Heart left ventricle (tissue), 16 donors: Measurements from ENCODE around the gene HDAC10. TPM values are rescaled to one million over a fixed set of nuclear protein-coding genes. Genes with fewer than 3 reads are reported as not detected.

ENCODE experiments used
- ATAC-seq, 4 donors: fragments of 200-7000 bp; cut with Tn5 transposase; one replicate each; pipeline ENCODE4 v1.9.1; 2020 to 2022; ENCODE audit warnings: moderate library complexity in 4 of 4, mild to moderate bottlenecking in 3 of 4, moderate number of reproducible peaks in 1 of 4
- DNase-seq, 5 donors: peaks; one replicate each; pipeline ENCODE4 v3.0.0-alpha.2; 2020
- H3K27ac ChIP-seq, 12 donors: fragments of 200-600 bp; sonication (generic) in 4 of 12; one replicate each; pipeline versions ENCODE4 v1.5.0 to v1.8.0; 2016 to 2022; ENCODE audit warnings: mild to moderate bottlenecking in 2 of 12
- H3K27me3 ChIP-seq, 9 donors: fragments of 200-600 bp; sonication (generic) in 2 of 9; one replicate each; pipeline versions ENCODE4 v1.5.1 to v1.8.0; 2016 to 2022; ENCODE audit warnings: mild to moderate bottlenecking in 3 of 9
- H3K36me3 ChIP-seq, 9 donors: fragments of 200-600 bp; sonication (generic) in 2 of 9; one replicate each; pipeline versions ENCODE4 v1.5.0 to v1.8.0; 2018 to 2022; ENCODE audit warnings: mild to moderate bottlenecking in 2 of 9
- H3K4me1 ChIP-seq, 12 donors: fragments of 200-600 bp; sonication (generic) in 4 of 12; one replicate each; pipeline versions ENCODE4 v1.5.0 to v1.8.0; 2016 to 2022; ENCODE audit warnings: mild to moderate bottlenecking in 3 of 12
- H3K4me3 ChIP-seq, 12 donors: fragments of 200-600 bp; sonication (generic) in 4 of 12; one replicate each; pipeline versions ENCODE4 v1.5.0 to v1.8.0; 2017 to 2022; ENCODE audit warnings: mild to moderate bottlenecking in 9 of 12, moderate library complexity in 4 of 12
- H3K9me3 ChIP-seq, 12 donors: fragments of 200-600 bp; sonication (generic) in 4 of 12; one replicate each; pipeline versions ENCODE4 v1.5.0 to v1.8.0; 2016 to 2022; ENCODE audit warnings: mild to moderate bottlenecking in 1 of 12
- POLR2A ChIP-seq, 2 donors: fragments of 450-650 bp; IDR thresholded peaks; one replicate each; pipeline ENCODE4 v1.6.1; 2017; ENCODE audit warnings: antibody characterized with exemption in 2 of 2, mild to moderate bottlenecking in 2 of 2, moderate library complexity in 2 of 2
- WGBS, 4 donors: extraction: QIAGEN DNeasy Blood & Tissue Kit in 2 of 4; methylation state at CpG; one replicate each; pipeline versions ENCODE4 v1.1.5 to v1.1.7; 2013 to 2018; 5-methylcytosine and 5-hydroxymethylcytosine counted together
- intact Hi-C, 10 donors: fragments of 100-400 bp; cut with DNase I; formaldehyde crosslinking; loops; one replicate each; pipeline versions ENCODE4 v1.11.1 to v1.14.2; 2022
- polyA plus RNA-seq, 2 donors: library from polyadenylated mRNA; stranded (reverse); fragments of 200-250 nt; gene quantifications; one replicate each; pipeline ENCODE4 v1.2.3, GENCODE V29; 2013
- total RNA-seq, 9 donors: library from RNA; depleted of rRNA in 2 of 9; stranded (reverse); fragments of >200 nt in 2 of 9; fragmentation: NEBNext Ultra II Directional in 3 of 9; extraction: Animal tissue kit (Norgen Biotek cat#: 25700) in 3 of 9; gene quantifications; one replicate each; pipeline versions ENCODE4 v1.1.0 to v1.2.4, GENCODE V29; 2016 to 2023
- TF ChIP-seq, protein P1 (sequence below), 12 donors: fragments of 200-600 bp; sonication (generic) in 4 of 12; IDR thresholded peaks; one replicate each; pipeline versions ENCODE4 v1.5.0 to v1.8.0; 2018 to 2022; ENCODE audit warnings: antibody characterized with exemption in 12 of 12, mild to moderate bottlenecking in 5 of 12
- donor health status: ischemic (EF 13 %, LVEDD 7.1; RV severe dilation, severe dysfunction).
- donor health status: healthy with polysubstance abuse.
- donor health status: DM: no; HTN: yes; CAD: no.
- donor health status: DM: no; HTN: no; CAD: no.
- donor health status: ischemic (EF 25% LVEDD 6.9; RV normal size, moderate dysfunction).
- donor health status: ischemic (EF 25% LVEDD 5.7; RV mildly dilated, moderate dysfunction).
- donor health status: healthy.
- donor health status: DM: yes; HTN: yes; CAD: no.
- donor health status: ischemic (EF 35%, LVEDD 5.7; RV mildly dilated, moderate dysfunction).
- donor health status: nonischemic (EF 11% LVEDD 7.7; RV severe dilation, severe dysfunction).
- donor health status: DM: yes; HTN: yes; CAD: no.
- donor health status: PGD.
- donor health status: ischemic (EF 29% LVEDD 5.4; RV normal size, mild dysfunction).
- donor health status: nonischemic (EF 23%, LVEDD 6.1; RV moderate dilation, normal function).

Gene HDAC10
- total and polyA plus RNA-seq, 11 donors, result 6.2 to 22.4 (median 10.8) TPM

DNA sequence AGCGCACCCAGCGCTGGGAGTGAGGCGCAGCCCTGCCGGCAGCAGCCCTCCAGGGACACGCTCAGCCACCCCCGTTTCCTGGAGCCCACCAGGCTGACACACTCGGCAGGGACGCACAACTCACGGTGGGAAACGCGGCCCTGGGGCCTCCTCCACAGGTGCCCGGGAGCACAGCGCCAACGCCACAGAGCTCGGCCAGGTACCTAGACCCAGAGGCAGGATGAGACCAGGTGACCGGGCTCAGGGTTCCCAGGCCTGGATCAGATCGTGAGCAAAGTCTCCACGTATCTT, 24.2 kb downstream of the HDAC10 start:
- Histone ChIP-seq H3K27ac (no peak overlapping the region), H3K4me3 (no peak overlapping the region), H3K36me3 (peaks cover 0 to 82% (median 71%) of the 10 kb centered on the region in 9 donors), H3K27me3 (no peaks in the 10 kb centered on the region), H3K9me3 (no peaks in the 10 kb centered on the region), H3K4me1 (no peaks in the 10 kb centered on the region)
- TF ChIP-seq, protein P1, sequence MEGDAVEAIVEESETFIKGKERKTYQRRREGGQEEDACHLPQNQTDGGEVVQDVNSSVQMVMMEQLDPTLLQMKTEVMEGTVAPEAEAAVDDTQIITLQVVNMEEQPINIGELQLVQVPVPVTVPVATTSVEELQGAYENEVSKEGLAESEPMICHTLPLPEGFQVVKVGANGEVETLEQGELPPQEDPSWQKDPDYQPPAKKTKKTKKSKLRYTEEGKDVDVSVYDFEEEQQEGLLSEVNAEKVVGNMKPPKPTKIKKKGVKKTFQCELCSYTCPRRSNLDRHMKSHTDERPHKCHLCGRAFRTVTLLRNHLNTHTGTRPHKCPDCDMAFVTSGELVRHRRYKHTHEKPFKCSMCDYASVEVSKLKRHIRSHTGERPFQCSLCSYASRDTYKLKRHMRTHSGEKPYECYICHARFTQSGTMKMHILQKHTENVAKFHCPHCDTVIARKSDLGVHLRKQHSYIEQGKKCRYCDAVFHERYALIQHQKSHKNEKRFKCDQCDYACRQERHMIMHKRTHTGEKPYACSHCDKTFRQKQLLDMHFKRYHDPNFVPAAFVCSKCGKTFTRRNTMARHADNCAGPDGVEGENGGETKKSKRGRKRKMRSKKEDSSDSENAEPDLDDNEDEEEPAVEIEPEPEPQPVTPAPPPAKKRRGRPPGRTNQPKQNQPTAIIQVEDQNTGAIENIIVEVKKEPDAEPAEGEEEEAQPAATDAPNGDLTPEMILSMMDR (IDR thresholded peaks at IDR 0.05), result no peak
- no peak for TF ChIP-seq POLR2A (IDR thresholded peaks at IDR 0.05)
- ATAC-seq (no peak), DNase-seq (no peak)
- WGBS, 4 donors, result 87 to 94% (median 91%) methylated on average over 9 to 18 of the region's 18 CpGs
- intact Hi-C loops, result loop anchor here in 1 of 10 donors (10.0 kb wide), 1 partner anchor 238 kb away; no protein-coding TSS in a partner anchor

DNA sequence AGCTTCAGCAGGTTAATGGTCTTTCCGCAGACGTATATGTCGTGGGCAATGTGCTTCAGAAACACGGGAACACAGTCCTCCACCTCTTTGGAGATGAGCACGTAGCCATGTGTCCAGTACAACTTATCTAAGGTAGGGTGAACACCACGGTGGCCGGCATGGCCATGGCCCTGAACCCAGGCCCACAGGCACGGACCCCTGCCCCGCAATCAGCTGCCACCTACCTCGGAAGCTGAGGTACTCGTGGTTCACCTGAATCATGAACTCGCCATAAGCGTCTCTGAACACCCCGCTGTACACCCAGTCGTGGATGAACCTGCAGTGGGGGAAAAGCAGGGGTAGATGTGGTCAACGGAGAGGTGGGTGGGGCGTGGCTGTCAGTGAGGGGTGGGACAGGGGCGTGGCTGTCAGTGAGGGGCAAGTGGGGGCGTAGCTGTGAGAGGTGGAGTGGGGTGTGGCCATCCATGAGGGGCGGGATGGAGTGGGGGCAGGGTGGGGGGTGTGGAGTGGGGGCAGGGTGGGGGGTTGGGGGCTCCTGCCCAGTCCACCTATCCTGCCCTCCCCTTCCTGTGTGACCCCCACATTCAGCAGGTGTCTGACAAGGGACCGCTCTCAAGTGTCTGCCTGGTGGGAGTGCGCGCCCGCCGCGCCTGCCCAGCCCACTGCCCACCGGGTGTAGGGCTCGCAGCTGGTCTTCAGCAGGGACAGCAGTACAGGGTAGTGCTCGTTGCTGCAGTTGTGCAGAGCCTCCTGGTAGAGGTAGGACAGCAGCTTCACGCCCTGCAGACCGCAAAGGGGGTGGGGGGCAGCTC, 24.8 kb downstream of the HDAC10 start:
- no peak overlapping the region for H3K4me3 ChIP-seq
- no peak overlapping the region for H3K27ac ChIP-seq
- WGBS, 4 donors, result 93 to 96% (median 94%) methylated on average over 24 to 31 of the region's 31 CpGs
- H3K4me1 ChIP-seq, result no peaks in the 10 kb centered on the region
- no peak for TF ChIP-seq POLR2A (IDR thresholded peaks at IDR 0.05)
- TF ChIP-seq, protein P1 (IDR thresholded peaks at IDR 0.05), result no peak
- ATAC-seq (no peak), DNase-seq (no peak)
- H3K27me3 ChIP-seq, result no peaks in the 10 kb centered on the region
- no peaks in the 10 kb centered on the region for H3K9me3 ChIP-seq
- intact Hi-C loops, result loop anchor here in 1 of 10 donors (10.0 kb wide), 1 partner anchor 239 kb away; no protein-coding TSS in a partner anchor
- H3K36me3 ChIP-seq, result peaks cover 0 to 87% (median 75%) of the 10 kb centered on the region in 9 donors

- Histone ChIP-seq H3K27ac (no peak overlapping the region), H3K4me1 (no peaks in the 10 kb centered on the region), H3K36me3 (peaks cover 0 to 92% (median 80%) of the 10 kb centered on the region in 9 donors), H3K9me3 (no peaks in the 10 kb centered on the region), H3K4me3 (no peak overlapping the region), H3K27me3 (no peaks in the 10 kb centered on the region)
- intact Hi-C loops, result loop anchor here in 1 of 10 donors (10.0 kb wide), 1 partner anchor 239 kb away; no protein-coding TSS in a partner anchor
- 81 to 92% (median 85%) methylated on average over 17 to 24 of the region's 24 CpGs for WGBS, 4 donors
- DNase-seq (no peak), ATAC-seq (no peak)
- TF ChIP-seq POLR2A (IDR thresholded peaks at IDR 0.05), result no peak
- TF ChIP-seq, protein P1 (IDR thresholded peaks at IDR 0.05), result no peak
Measured at GRCh38 chr22:50225200-50225969, 25.7 kb downstream of the HDAC10 start.

- Histone ChIP-seq H3K4me3 (no peak overlapping the region), H3K4me1 (peaks cover 0 to 10% (median 4%) of the 10 kb centered on the region in 12 donors), H3K36me3 (peaks cover 0 to 93% (median 79%) of the 10 kb centered on the region in 9 donors), H3K27me3 (no peaks in the 10 kb centered on the region), H3K9me3 (no peaks in the 10 kb centered on the region), H3K27ac (no peak overlapping the region)
- no peak for TF ChIP-seq POLR2A (IDR thresholded peaks at IDR 0.05)
- TF ChIP-seq, protein P1 (IDR thresholded peaks at IDR 0.05), result no peak
- DNase-seq, result no peak
- intact Hi-C loops, result loop anchor here in 1 of 10 donors (10.0 kb wide), 1 partner anchor 241 kb away; no protein-coding TSS in a partner anchor
- no peak for ATAC-seq
- 94 to 97% (median 94%) methylated on average over 16 of the region's 16 CpGs for WGBS, 4 donors
Measured at GRCh38 chr22:50224071-50224470, 27.0 kb downstream of the HDAC10 start.
